ENCODE results near the gene PCDHGB2.

DNA sequence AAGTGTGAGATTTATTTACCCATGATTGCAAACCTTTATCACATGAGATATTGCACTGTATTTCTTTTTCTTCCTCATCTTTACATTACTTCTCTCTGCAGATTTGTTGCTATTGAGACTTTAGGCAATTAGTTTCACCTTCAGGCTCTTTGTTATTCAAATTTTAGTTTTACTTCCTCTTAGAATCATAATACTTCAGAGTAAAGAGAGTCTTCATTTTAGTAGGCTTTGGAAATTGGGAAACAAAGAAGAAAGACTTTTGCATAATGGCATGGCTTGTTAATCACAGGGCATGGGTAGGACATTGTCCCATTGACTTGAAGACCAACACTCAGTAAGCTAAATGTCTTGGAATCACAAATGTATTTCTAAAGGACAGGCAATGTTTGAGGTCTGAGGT is 2.9 kb downstream of the PCDHGB2 start:
- TF ChIP-seq EGR1 (IDR thresholded peaks at IDR 0.05): no peak
- TF ChIP-seq RAD21 (IDR thresholded peaks at IDR 0.05; ENCODE audit: low read depth): no peak
- TF ChIP-seq NFIC (IDR thresholded peaks at IDR 0.05): no peak

Measured in Ishikawa (cell line).